K562 (cell line): ENCODE data around the gene AGPAT3. TPM values are rescaled to one million over a fixed set of nuclear protein-coding genes. Genes with fewer than 3 reads are reported as not detected.

ENCODE experiments used
- ATAC-seq: fragments of 200-7000 bp; cut with Tn5 transposase; 3 replicates; pipeline ENCODE4 v1.9.1; 2020; ENCODE audit warnings: moderate library complexity
- BruUV-seq: library from RNA; stranded (reverse); fragments of 400-500 nt; replicated peaks from 2 replicates; lab custom pipeline; 2021; lab: Mats Ljungman, UMichigan
- CTCF ChIA-PET: fragments of 300-600 bp; formaldehyde crosslinking; extraction: SDS; loops from one replicate; lab custom pipeline; 2021; ENCODE audit warnings: low intra/inter-chr PET ratio; lab: Yijun Ruan, JAX
- POLR2A ChIA-PET: fragments of 300-600, 350-650 bp; sonication (Branson Sonifier 250); formaldehyde crosslinking; extraction: SDS; loops from one replicate; lab custom pipeline; 2021; ENCODE audit warnings: antibody characterized with exemption, inconsistent platforms; lab: Yijun Ruan, JAX
- DNase-seq, 4 experiments: peaks; one replicate each; pipeline versions ENCODE4 v3.0.0 to v3.0.0-alpha.2; 2011 to 2018; ENCODE audit warnings: low spot score in 3 of 4, mixed read lengths in 3 of 4; ENCODE audit errors: extremely low read depth in 1 of 4
- FAIRE-seq: peaks from 2 replicates; lab custom pipeline; 2011; peaks lifted over from hg19 to GRCh38; lab: Jason Lieb, UNC
- H2AFZ ChIP-seq: 2 replicates; pipeline ENCODE4 v1.6.0; 2011; ENCODE audit warnings: low read depth, low read length, control low read depth, inconsistent platforms
- H3K27ac ChIP-seq: fragments of 200-600 bp; 3 replicates; pipeline ENCODE4 v1.8.0; 2011; ENCODE audit warnings: low read depth, mild to moderate bottlenecking, control low read depth, inconsistent platforms, low read length, moderate library complexity, mixed read lengths; ENCODE audit errors: extremely low read depth
- H3K27me3 ChIP-seq, 2 experiments: fragments of 300-600 bp in 1 of 2; 2 replicates in 1 of 2; 3 replicates in 1 of 2; pipeline versions ENCODE4 v1.6.0 to v1.8.0; 2011; ENCODE audit warnings: inconsistent platforms in 2 of 2, low read length in 2 of 2, mild to moderate bottlenecking in 1 of 2, mixed read lengths in 1 of 2, moderate library complexity in 1 of 2; ENCODE audit not compliant: control insufficient read depth in 2 of 2, insufficient read depth in 2 of 2
- H3K36me3 ChIP-seq: fragments of 300-600 bp; 3 replicates; pipeline ENCODE4 v1.8.0; 2011; ENCODE audit warnings: mild to moderate bottlenecking, low read length, inconsistent platforms; ENCODE audit not compliant: control insufficient read depth, insufficient read depth
- H3K4me1 ChIP-seq, 2 experiments: fragments of 200-600 bp in 1 of 2; replicated peaks in 1 of 2; 2 replicates in 1 of 2; 3 replicates in 1 of 2; pipeline versions ENCODE4 v1.5.1 to v1.8.0; 2011; ENCODE audit warnings: inconsistent platforms in 2 of 2, low read length in 2 of 2, mild to moderate bottlenecking in 1 of 2, mixed read lengths in 1 of 2, moderate library complexity in 1 of 2; ENCODE audit not compliant: control insufficient read depth in 2 of 2, insufficient read depth in 2 of 2
- H3K4me2 ChIP-seq: 2 replicates; pipeline ENCODE4 v1.6.1; 2011; ENCODE audit warnings: low read length, control low read depth, inconsistent platforms, mixed read lengths; ENCODE audit not compliant: insufficient read depth
- H3K4me3 ChIP-seq: fragments of 200-600 bp; sonication (generic), shearing (Covaris generic); 2 replicates; pipeline ENCODE4 v1.5.1; 2016; ENCODE audit warnings: control low read depth, inconsistent platforms
- H3K79me2 ChIP-seq: fragments of 200-600 bp; 3 replicates; pipeline ENCODE4 v1.8.0; 2011; ENCODE audit warnings: low read length, inconsistent platforms; ENCODE audit not compliant: control insufficient read depth, insufficient read depth
- H3K9ac ChIP-seq, 2 experiments: 2 replicates each; pipeline versions ENCODE4 v1.6.0 to v1.6.1; 2011; ENCODE audit warnings: low read depth in 2 of 2, low read length in 2 of 2, control low read depth in 1 of 2, inconsistent platforms in 1 of 2, mild to moderate bottlenecking in 1 of 2, mixed read lengths in 1 of 2; ENCODE audit not compliant: insufficient read depth in 1 of 2
- H3K9me1 ChIP-seq: one replicate; pipeline ENCODE4 v1.6.0; 2011; ENCODE audit warnings: inconsistent platforms, mild to moderate bottlenecking, low read length, moderate library complexity; ENCODE audit not compliant: control insufficient read depth, insufficient read depth
- H3K9me3 ChIP-seq: replicated peaks from 2 replicates; pipeline ENCODE4 v1.5.1; 2011; ENCODE audit warnings: low read depth, low read length, inconsistent platforms; ENCODE audit not compliant: control insufficient read depth, insufficient read depth
- H4K20me1 ChIP-seq: replicated peaks from 2 replicates; pipeline ENCODE4 v1.6.1; 2011; ENCODE audit warnings: low read length, inconsistent platforms, mixed read lengths; ENCODE audit not compliant: control insufficient read depth, insufficient read depth
- BCOR ChIP-seq: fragments of 450-650 bp; IDR thresholded peaks from 2 replicates; pipeline ENCODE4 v1.6.1; 2016
- CREM ChIP-seq: IDR thresholded peaks from 2 replicates; pipeline ENCODE4 v1.6.1; 2014; ENCODE audit warnings: antibody characterized with exemption, low read depth
- EHMT2 ChIP-seq: fragments of 450-650 bp; IDR thresholded peaks from 2 replicates; pipeline ENCODE4 v1.6.1; 2018; ENCODE audit warnings: antibody characterized with exemption
- POLR2G ChIP-seq: fragments of 200-400 bp; formaldehyde crosslinking; IDR thresholded peaks from 2 replicates; pipeline ENCODE4 v1.6.1; 2017; ENCODE audit warnings: low read depth, mild to moderate bottlenecking, antibody characterized with exemption, low read length, moderate library complexity
- SP2 ChIP-seq: IDR thresholded peaks from 2 replicates; pipeline ENCODE4 v1.6.1; 2011; ENCODE audit warnings: mild to moderate bottlenecking, low read depth, low read length, moderate library complexity; ENCODE audit not compliant: poor library complexity, severe bottlenecking; ENCODE audit errors: extremely low read depth
- ZEB2 ChIP-seq: fragments of 450-650 bp; IDR thresholded peaks from 2 replicates; pipeline ENCODE4 v1.6.1; 2016
- ZNF134 ChIP-seq: fragments of 250-450 bp; sonication (Bioruptor Pico); conservative IDR thresholded peaks from 2 replicates; pipeline ENCODE4 v1.4.0; 2020
- ZNF609 ChIP-seq: sonication (generic); formaldehyde crosslinking; IDR thresholded peaks from 2 replicates; pipeline ENCODE4 v1.8.1; 2023; ENCODE audit warnings: missing genetic modification reagents, mild to moderate bottlenecking, borderline replicate concordance
- ZNF75A ChIP-seq: fragments of 450-650 bp; formaldehyde crosslinking; IDR thresholded peaks from 2 replicates; pipeline ENCODE4 v1.4.0; 2020; ENCODE audit warnings: mild to moderate bottlenecking
- WGBS: fragments of 100-300 bp; shearing (Covaris generic); methylation state at CpG from one replicate; pipeline ENCODE4 v1.1.6; 2016; ENCODE audit warnings: low coverage, mixed read lengths; ENCODE audit not compliant: insufficient coverage; ENCODE audit errors: missing lambda C conversion rate; 5-methylcytosine and 5-hydroxymethylcytosine counted together
- in situ Hi-C: fragments of 300-500 bp; cut with MboI; formaldehyde crosslinking; loops from 4 replicates; pipeline ENCODE4 v1.15.0; 2018; ENCODE audit warnings: inconsistent platforms, mixed read lengths
- intact Hi-C: fragments of 100-400 bp; cut with micrococcal nuclease; formaldehyde crosslinking; loops from 2 replicates; pipeline ENCODE4 v1.14.2; 2022
- polyA plus RNA-seq, 8 experiments: library from polyadenylated mRNA; depleted of rRNA in 4 of 8; stranded (reverse) in 5 of 8; unstranded in 3 of 8; fragments of >200 nt; fragmentation: Nextera tagmentation in 2 of 8; fragmentation: Illumina TruSeq in 1 of 8; extraction: Ambion mirVana in 2 of 8; extraction: Trizol in 1 of 8; gene quantifications; 2 replicates each; pipeline versions ENCODE4 v1.2.1 to v1.2.3, GENCODE V29; 2011 to 2014; ENCODE audit warnings: inconsistent platforms in 1 of 8, missing spikeins in 1 of 8
- total RNA-seq, 7 experiments: library from RNA; depleted of rRNA in 6 of 7; stranded (reverse); fragments of >200 nt in 6 of 7; fragmentation: Illumina TruSeq in 2 of 7; extraction: Trizol in 2 of 7; gene quantifications; 2 replicates each; pipeline versions ENCODE4 v1.2.1 to v1.2.3, GENCODE V29; 2011 to 2021; ENCODE audit warnings: low replicate concordance in 1 of 7

The AGPAT3 gene
- total and polyA plus RNA-seq, 9 of the 15 experiments (the other 6 are each of a cell fraction or from before 2014, with no cell fraction given): 1.5 to 88.4 (median 35.7) TPM

DNA sequence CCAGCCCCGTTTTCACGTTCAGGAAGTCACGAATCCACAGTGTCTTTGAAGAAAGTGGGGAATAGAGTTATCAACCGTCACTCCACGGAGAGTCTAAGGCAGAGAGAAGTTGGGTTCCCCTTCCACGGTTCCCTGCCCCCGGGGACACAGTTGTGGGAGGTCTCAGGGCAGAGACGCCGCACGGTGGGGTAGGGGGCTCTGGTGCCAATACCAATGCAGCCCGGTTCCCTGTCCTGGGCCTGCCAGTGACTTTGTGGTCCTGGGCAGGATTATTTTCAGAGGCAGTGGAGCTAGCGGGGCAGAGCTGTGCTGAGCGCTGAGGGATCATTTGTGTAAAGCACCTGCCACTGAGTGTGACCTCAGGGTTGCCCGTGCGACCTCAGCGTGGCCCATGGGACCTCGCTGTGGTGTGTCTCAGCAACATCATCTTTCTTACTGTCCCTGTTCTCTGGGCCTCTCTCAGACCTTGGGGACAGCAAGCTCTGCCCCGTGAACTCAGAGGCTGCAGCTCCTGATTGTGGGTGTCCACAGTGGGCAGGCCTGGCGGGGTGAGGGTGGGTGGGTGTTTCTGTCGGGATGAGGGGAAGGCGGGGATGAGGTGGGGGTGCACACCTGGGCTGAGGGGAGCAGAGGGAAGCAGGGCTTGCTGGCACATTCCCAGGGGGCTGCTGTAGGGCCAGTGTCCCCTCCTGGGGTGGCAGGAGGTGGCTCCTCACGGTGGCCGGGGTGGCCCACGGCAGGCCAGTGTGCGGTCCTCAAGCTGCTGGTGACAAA is 65.2 kb downstream of the AGPAT3 start:
- in situ Hi-C loops (no loop called here), intact Hi-C loops (no loop called here)
- peaks cover 4 to 55% of the 10 kb centered on the region in 2 experiments; a peak in 4 of 5 replicates for H3K4me1 ChIP-seq
- no peak overlapping the region for H3K4me2 ChIP-seq
- H3K4me3 ChIP-seq: no peak overlapping the region
- no peaks in the 10 kb centered on the region for H3K9me1 ChIP-seq
- no peaks in the 10 kb centered on the region for H3K27me3 ChIP-seq
- WGBS: 87% methylated on average over 22 of the region's 25 CpGs
- DNase-seq (no peak), ATAC-seq (peak; percentile 33; the same call in 2 of the 3 replicates), FAIRE-seq (no peak)
- TF ChIP-seq ZNF75A (CRISPR knock-in tag) (no peak), POLR2G (peak; percentile 7; the same call in 1 of the 2 replicates)
- ChIA-PET POLR2A (interaction anchor here (0.6 kb wide), 1 partner anchor 185 kb away, joined by 3 read pairs; no protein-coding TSS in a partner anchor), CTCF (no interaction called here)
- H3K9ac ChIP-seq: peak overlapping the region in 1 of 2 experiments; percentile 70; a peak in 2 of 4 replicates
- H3K36me3 ChIP-seq: peaks cover 58% of the 10 kb centered on the region
- peaks cover 45% of the 10 kb centered on the region for H3K79me2 ChIP-seq
- H2AFZ ChIP-seq: no peak overlapping the region
- BruUV-seq: no TSS peak
- H3K9me3 ChIP-seq: 0 out of 2 replicates have a peak, but pooled peaks cover 3% of the 10 kb centered on the region
- no peak overlapping the region for H3K27ac ChIP-seq
- peaks cover 4% of the 10 kb centered on the region; the same call in 1 of the 2 replicates for H4K20me1 ChIP-seq

GRCh38 chr21:43930848-43931375 is 65.9 kb downstream of the AGPAT3 start:
- ChIA-PET CTCF (no interaction called here), POLR2A (interaction anchor here (0.6 kb wide), 1 partner anchor 185 kb away, joined by 3 read pairs; no protein-coding TSS in a partner anchor)
- H3K9me3 ChIP-seq: 0 out of 2 replicates have a peak, but pooled peaks cover 3% of the 10 kb centered on the region
- peaks cover 39% of the 10 kb centered on the region for H3K79me2 ChIP-seq
- H4K20me1 ChIP-seq: peaks cover 4% of the 10 kb centered on the region; the same call in 1 of the 2 replicates
- no peak for ATAC-seq
- no peak overlapping the region for H3K4me2 ChIP-seq
- no peaks in the 10 kb centered on the region for H3K9me1 ChIP-seq
- WGBS: 82% methylated on average over 17 of the region's 18 CpGs
- no peaks in the 10 kb centered on the region for H3K27me3 ChIP-seq
- H3K4me1 ChIP-seq: peaks cover 4 to 55% of the 10 kb centered on the region in 2 experiments; a peak in 4 of 5 replicates
- intact Hi-C loops: no loop called here
- FAIRE-seq: no peak
- H3K4me3 ChIP-seq: no peak overlapping the region
- DNase-seq: no peak
- peaks cover 53% of the 10 kb centered on the region for H3K36me3 ChIP-seq
- H3K27ac ChIP-seq: no peak overlapping the region
- in situ Hi-C loops: no loop called here
- TF ChIP-seq ZNF134 (CRISPR knock-in tag): no peak
- TF ChIP-seq BCOR: no peak
- no peak for TF ChIP-seq ZEB2
- TF ChIP-seq ZNF609 (CRISPR knock-in tag): no peak
- TF ChIP-seq SP2: no peak
- no peak for TF ChIP-seq CREM
- no peak for TF ChIP-seq EHMT2
- no peak overlapping the region for H2AFZ ChIP-seq
- BruUV-seq: no TSS peak
- H3K9ac ChIP-seq: 0 out of 4 replicates have a peak overlapping the region, but pooled peaks of 1 of the 2 experiments have one; percentile 31
